HEK293 (cell line): ENCODE measurements around the gene KLLN.

ENCODE experiments used
- CTCF ChIA-PET: fragments of 350-600 bp; formaldehyde crosslinking; extraction: SDS; loops from one replicate; lab custom pipeline; 2021; ENCODE audit warnings: antibody characterized with exemption; lab: Yijun Ruan, JAX
- POLR2A ChIA-PET: fragments of 300-600 bp; formaldehyde crosslinking; extraction: SDS; loops from one replicate; lab custom pipeline; 2020; ENCODE audit warnings: antibody characterized with exemption, inconsistent platforms; lab: Yijun Ruan, JAX
- H3K27ac ChIP-seq: fragments of 200-500 bp; sonication (Bioruptor generic); 2 replicates; pipeline ENCODE4 v1.5.1; 2014; ENCODE audit warnings: low read depth, low read length, control low read depth, inconsistent platforms; ENCODE audit errors: extremely low read depth
- H3K36me3 ChIP-seq, 2 experiments: fragments of 200-500 bp in 1 of 2; sonication (Bioruptor generic) in 1 of 2; 1 replicate in 1 of 2; 2 replicates in 1 of 2; pipeline ENCODE4 v1.5.1; 2014 to 2017; ENCODE audit warnings: inconsistent platforms in 2 of 2, low read length in 2 of 2; ENCODE audit not compliant: control insufficient read depth in 2 of 2, insufficient read depth in 1 of 2
- H3K4me1 ChIP-seq: fragments of 200-500 bp; sonication (Bioruptor generic); 2 replicates; pipeline ENCODE4 v1.5.1; 2014; ENCODE audit warnings: mild to moderate bottlenecking, low read length, inconsistent platforms; ENCODE audit not compliant: control insufficient read depth, insufficient read depth
- H3K4me3 ChIP-seq: 2 replicates; pipeline ENCODE4 v1.5.1; 2011; ENCODE audit warnings: low read depth, mild to moderate bottlenecking, control low read depth, low read length, moderate library complexity
- H3K9me3 ChIP-seq: fragments of 200-500 bp; sonication (Bioruptor generic); 2 replicates; pipeline ENCODE4 v1.5.1; 2014; ENCODE audit warnings: low read depth, low read length, inconsistent platforms; ENCODE audit not compliant: control insufficient read depth, insufficient read depth
- GFI1B ChIP-seq: fragments of 450-650 bp; formaldehyde crosslinking; IDR thresholded peaks from 2 replicates; pipeline ENCODE4 v1.5.1; 2016; ENCODE audit warnings: missing biosample characterization, missing genetic modification characterization
- MZF1 ChIP-seq: fragments of 450-650 bp; formaldehyde crosslinking; IDR thresholded peaks from 2 replicates; pipeline ENCODE4 v1.5.1; 2017; ENCODE audit warnings: missing biosample characterization, missing genetic modification characterization, borderline replicate concordance
- PRDM1 ChIP-seq: fragments of 450-650 bp; formaldehyde crosslinking; IDR thresholded peaks from 2 replicates; pipeline ENCODE4; 2016; ENCODE audit warnings: missing biosample characterization, missing genetic modification characterization
- PRDM10 ChIP-seq: fragments of 450-650 bp; formaldehyde crosslinking; IDR thresholded peaks from 2 replicates; pipeline ENCODE4 v1.5.1; 2016; ENCODE audit warnings: missing biosample characterization, missing genetic modification characterization
- SETDB1 ChIP-seq: IDR thresholded peaks from one replicate; pipeline ENCODE4 v1.6.1; 2017; ENCODE audit warnings: mild to moderate bottlenecking, low read length, moderate library complexity, mixed read lengths; ENCODE audit not compliant: insufficient read length
- SP7 ChIP-seq: fragments of 450-650 bp; formaldehyde crosslinking; IDR thresholded peaks from 2 replicates; pipeline ENCODE4 v1.5.1; 2016; ENCODE audit warnings: missing biosample characterization, missing genetic modification characterization
- TSHZ1 ChIP-seq: fragments of 450-650 bp; formaldehyde crosslinking; IDR thresholded peaks from 2 replicates; pipeline ENCODE4 v1.5.1; 2016; ENCODE audit warnings: missing biosample characterization, missing genetic modification characterization, borderline replicate concordance
- WT1 ChIP-seq: fragments of 450-650 bp; formaldehyde crosslinking; IDR thresholded peaks from 2 replicates; pipeline ENCODE4 v1.5.1; 2016; ENCODE audit warnings: missing biosample characterization, missing genetic modification characterization
- ZBTB11 ChIP-seq: fragments of 450-650 bp; formaldehyde crosslinking; conservative IDR thresholded peaks from 2 replicates; pipeline ENCODE4 v1.5.1; 2016; ENCODE audit warnings: low read depth, missing biosample characterization, missing genetic modification characterization
- ZBTB17 ChIP-seq: fragments of 450-650 bp; formaldehyde crosslinking; IDR thresholded peaks from 2 replicates; pipeline ENCODE4 v1.5.1; 2016; ENCODE audit warnings: missing biosample characterization, missing genetic modification characterization
- ZBTB44 ChIP-seq: fragments of 450-650 bp; IDR thresholded peaks from 2 replicates; pipeline ENCODE4 v1.5.1; 2018; ENCODE audit warnings: missing biosample characterization, mild to moderate bottlenecking, missing genetic modification characterization
- ZFHX2 ChIP-seq: fragments of 450-650 bp; formaldehyde crosslinking; conservative IDR thresholded peaks from 2 replicates; pipeline ENCODE4 v1.5.1; 2016; ENCODE audit warnings: missing biosample characterization, missing genetic modification characterization
- ZNF138 ChIP-seq: fragments of 450-650 bp; formaldehyde crosslinking; IDR thresholded peaks from 2 replicates; pipeline ENCODE4 v1.5.1; 2016; ENCODE audit warnings: missing biosample characterization, missing genetic modification characterization, borderline replicate concordance
- ZNF146 ChIP-seq: fragments of 450-650 bp; formaldehyde crosslinking; IDR thresholded peaks from 2 replicates; pipeline ENCODE4 v1.5.1; 2016; ENCODE audit warnings: missing biosample characterization, missing genetic modification characterization
- ZNF366 ChIP-seq: fragments of 450-650 bp; formaldehyde crosslinking; conservative IDR thresholded peaks from 2 replicates; pipeline ENCODE4 v1.5.1; 2016; ENCODE audit warnings: missing biosample characterization, missing genetic modification characterization
- ZNF394 ChIP-seq: fragments of 450-650 bp; formaldehyde crosslinking; IDR thresholded peaks from 2 replicates; pipeline ENCODE4 v1.5.1; 2016; ENCODE audit warnings: missing biosample characterization, missing genetic modification characterization, mild to moderate bottlenecking, moderate library complexity, borderline replicate concordance
- ZNF48 ChIP-seq: fragments of 450-650 bp; formaldehyde crosslinking; IDR thresholded peaks from 2 replicates; pipeline ENCODE4 v1.5.1; 2016; ENCODE audit warnings: missing biosample characterization, missing genetic modification characterization
- ZNF488 ChIP-seq: fragments of 450-650 bp; formaldehyde crosslinking; IDR thresholded peaks from 2 replicates; pipeline ENCODE4 v1.5.1; 2016; ENCODE audit warnings: missing biosample characterization, missing genetic modification characterization
- ZNF580 ChIP-seq: fragments of 450-650 bp; formaldehyde crosslinking; IDR thresholded peaks from 2 replicates; pipeline ENCODE4 v1.5.1; 2016; ENCODE audit warnings: missing biosample characterization, missing genetic modification characterization
- ZNF654 ChIP-seq: fragments of 450-650 bp; formaldehyde crosslinking; IDR thresholded peaks from 2 replicates; pipeline ENCODE4 v1.5.1; 2016; ENCODE audit warnings: low read depth, missing biosample characterization, missing genetic modification characterization
- ZNF660 ChIP-seq: fragments of 450-650 bp; IDR thresholded peaks from 2 replicates; pipeline ENCODE4 v1.5.1; 2018; ENCODE audit warnings: missing biosample characterization, mild to moderate bottlenecking, missing genetic modification characterization

Gene KLLN

GRCh38 chr10:87860816-87861403, 2.4 kb downstream of the KLLN start (continued):
- peak; percentile 66 for TF ChIP-seq ZBTB44

- H3K4me3 ChIP-seq: no peak overlapping the region
- ChIA-PET POLR2A (no interaction called here), CTCF (interaction anchor here (0.6 to 1.6 kb wide), 4 partner anchors 10 to 515 kb away, joined by 3 to 11 read pairs (median 6); no protein-coding TSS in a partner anchor)
- H3K9me3 ChIP-seq: no peaks in the 10 kb centered on the region
- peaks cover 12% of the 10 kb centered on the region; the same call in 1 of the 2 replicates for H3K4me1 ChIP-seq
- peak overlapping the region; percentile 99; the same call in 1 of the 2 replicates for H3K27ac ChIP-seq
- H3K36me3 ChIP-seq: no peaks in the 10 kb centered on the region
- TF ChIP-seq SP7 (tag by site-specific recombination) (no peak; the same call in 1 of the 2 replicates), ZNF138 (no peak), SETDB1 (no peak), ZNF660 (peak; percentile 75), ZNF394 (no peak), PRDM1 (tag by site-specific recombination) (peak; percentile 47), ZNF488 (tag by site-specific recombination) (no peak), TSHZ1 (tag by site-specific recombination) (no peak), MZF1 (tag by site-specific recombination) (peak; percentile 27; the same call in 1 of the 2 replicates), ZNF146 (tag by site-specific recombination) (no peak), ZNF366 (peak; percentile 84), PRDM10 (tag by site-specific recombination) (peak; percentile 44; the same call in 1 of the 2 replicates), ZNF48 (tag by site-specific recombination) (no peak), ZBTB17 (peak; percentile 54), ZNF580 (no peak), WT1 (tag by site-specific recombination) (0 out of 2 replicates have a peak, but pooled peaks have one; percentile 25), ZFHX2 (tag by site-specific recombination) (no peak), GFI1B (tag by site-specific recombination) (no peak), ZBTB11 (tag by site-specific recombination) (no peak), ZNF654 (tag by site-specific recombination) (peak; percentile 86)
Measured at GRCh38 chr10:87860156-87860795, 3.1 kb downstream of the KLLN start.
